OCI-LY3 (cell line): ENCODE measurements around the gene LHCGR.

ENCODE experiments used
- EZH2phosphoT487 ChIP-seq: fragments of 200-600 bp; shearing (Covaris generic); IDR thresholded peaks from 2 replicates; pipeline ENCODE4 v1.6.1; 2018; ENCODE audit warnings: antibody characterized with exemption, mixed run types, low read depth
- TF ChIP-seq, protein P1 (sequence below): fragments of 200-600, 300-600 bp; sonication (generic); IDR thresholded peaks from 2 replicates; pipeline ENCODE4 v1.5.1; 2014; ENCODE audit warnings: antibody characterized with exemption, low read length, low read depth

DNA sequence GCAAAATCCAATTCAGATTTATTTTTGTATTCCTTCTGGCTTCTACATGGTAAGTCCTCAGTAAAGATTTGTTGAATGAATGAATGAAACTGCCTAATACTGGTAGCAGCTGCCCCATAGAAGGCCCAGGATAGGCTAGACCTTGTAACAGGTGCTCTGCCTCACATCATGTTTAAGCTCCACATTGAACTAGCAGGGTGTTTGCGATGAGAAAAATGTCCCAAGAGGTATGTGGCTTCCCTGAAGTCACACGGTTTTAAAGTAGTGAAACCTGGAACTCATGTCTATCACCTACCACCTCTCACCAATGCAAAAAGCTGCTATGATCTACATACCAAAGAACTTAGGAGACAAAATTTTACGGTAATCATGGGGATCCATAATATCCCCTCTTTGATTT lies 765 bp upstream of the LHCGR start:
- TF ChIP-seq, protein P1, sequence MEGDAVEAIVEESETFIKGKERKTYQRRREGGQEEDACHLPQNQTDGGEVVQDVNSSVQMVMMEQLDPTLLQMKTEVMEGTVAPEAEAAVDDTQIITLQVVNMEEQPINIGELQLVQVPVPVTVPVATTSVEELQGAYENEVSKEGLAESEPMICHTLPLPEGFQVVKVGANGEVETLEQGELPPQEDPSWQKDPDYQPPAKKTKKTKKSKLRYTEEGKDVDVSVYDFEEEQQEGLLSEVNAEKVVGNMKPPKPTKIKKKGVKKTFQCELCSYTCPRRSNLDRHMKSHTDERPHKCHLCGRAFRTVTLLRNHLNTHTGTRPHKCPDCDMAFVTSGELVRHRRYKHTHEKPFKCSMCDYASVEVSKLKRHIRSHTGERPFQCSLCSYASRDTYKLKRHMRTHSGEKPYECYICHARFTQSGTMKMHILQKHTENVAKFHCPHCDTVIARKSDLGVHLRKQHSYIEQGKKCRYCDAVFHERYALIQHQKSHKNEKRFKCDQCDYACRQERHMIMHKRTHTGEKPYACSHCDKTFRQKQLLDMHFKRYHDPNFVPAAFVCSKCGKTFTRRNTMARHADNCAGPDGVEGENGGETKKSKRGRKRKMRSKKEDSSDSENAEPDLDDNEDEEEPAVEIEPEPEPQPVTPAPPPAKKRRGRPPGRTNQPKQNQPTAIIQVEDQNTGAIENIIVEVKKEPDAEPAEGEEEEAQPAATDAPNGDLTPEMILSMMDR, result no peak
- TF ChIP-seq EZH2phosphoT487, result no peak
